Stimulated activated naive CD8-positive, alpha-beta T cell treated with anti-CD3 and anti-CD28 coated beads, Interleukin-15, Interleukin-2, amounts not matched to agents 100 ng/mL and 50 ng/mL, for 24 hours (primary cell): ENCODE measurements around the gene HOXD11.
A peak's percentile ranks its signal among the peaks of the same experiment; 100 is the strongest.

Experiments
- H3K27ac Mint-ChIP-seq: one replicate; pipeline ENCODE4 v1.8.0; 2021; ENCODE audit warnings: mild to moderate bottlenecking, mixed read lengths
- H3K27me3 Mint-ChIP-seq: one replicate; pipeline ENCODE4 v1.8.0; 2021; ENCODE audit warnings: mixed read lengths
- H3K36me3 Mint-ChIP-seq: one replicate; pipeline ENCODE4 v1.8.0; 2021; ENCODE audit warnings: low read depth, mixed read lengths
- H3K4me1 Mint-ChIP-seq: one replicate; pipeline ENCODE4 v1.8.0; 2021; ENCODE audit warnings: low read depth, mixed read lengths
- H3K4me3 Mint-ChIP-seq: one replicate; pipeline ENCODE4 v1.8.0; 2021; ENCODE audit warnings: mild to moderate bottlenecking, mixed read lengths
- H3K9me3 Mint-ChIP-seq: one replicate; pipeline ENCODE4 v1.8.0; 2021; ENCODE audit warnings: mixed read lengths

The HOXD11 gene

GRCh38 chr2:176124947-176125771, 18.1 kb downstream of the HOXD11 start:
- Mint-ChIP-seq H3K27me3 (peaks cover 75% of the 10 kb centered on the region), H3K36me3 (no peaks in the 10 kb centered on the region), H3K27ac (no peak overlapping the region), H3K4me3 (no peak overlapping the region), H3K9me3 (no peaks in the 10 kb centered on the region), H3K4me1 (peaks cover 22% of the 10 kb centered on the region)

- peaks cover 24% of the 10 kb centered on the region for H3K4me1 Mint-ChIP-seq
- H3K9me3 Mint-ChIP-seq, result no peaks in the 10 kb centered on the region
- no peak overlapping the region for H3K4me3 Mint-ChIP-seq
- no peak overlapping the region for H3K27ac Mint-ChIP-seq
- H3K36me3 Mint-ChIP-seq, result peaks cover under 1% of the 10 kb centered on the region
- peaks cover 71% of the 10 kb centered on the region for H3K27me3 Mint-ChIP-seq
These were observed 18.6 kb downstream of the HOXD11 start for GRCh38 chr2:176125772-176126054.

GRCh38 chr2:176126929-176127773, 20.1 kb downstream of the HOXD11 start:
- Mint-ChIP-seq H3K4me1 (peaks cover 36% of the 10 kb centered on the region), H3K4me3 (no peak overlapping the region), H3K27me3 (peaks cover 76% of the 10 kb centered on the region), H3K9me3 (no peaks in the 10 kb centered on the region), H3K27ac (no peak overlapping the region), H3K36me3 (peaks cover 6% of the 10 kb centered on the region)

GRCh38 chr2:176127774-176128072, 20.6 kb downstream of the HOXD11 start:
- Mint-ChIP-seq H3K4me1 (peaks cover 40% of the 10 kb centered on the region), H3K9me3 (no peaks in the 10 kb centered on the region), H3K4me3 (no peak overlapping the region), H3K36me3 (peaks cover 6% of the 10 kb centered on the region), H3K27ac (no peak overlapping the region), H3K27me3 (peaks cover 82% of the 10 kb centered on the region)

- Mint-ChIP-seq H3K27ac (peak overlapping the region; percentile 24), H3K27me3 (peaks cover 87% of the 10 kb centered on the region), H3K36me3 (peaks cover 6% of the 10 kb centered on the region), H3K4me1 (peaks cover 40% of the 10 kb centered on the region), H3K9me3 (no peaks in the 10 kb centered on the region), H3K4me3 (peak overlapping the region; percentile 50)
These were observed 21.3 kb downstream of the HOXD11 start for GRCh38 chr2:176128172-176128981.

GRCh38 chr2:176128982-176129796, 22.1 kb downstream of the HOXD11 start, which contains the start of gene HOXD8:
Gene HOXD8, plus strand, starts transcription at chr2:176129705. Its CDS starts 662 bp downstream, at chr2:176130367.
- Mint-ChIP-seq H3K4me1 (peaks cover 34% of the 10 kb centered on the region), H3K27ac (peak within 1 kb of the TSS; percentile 61), H3K4me3 (peak within 1 kb of the TSS; percentile 59), H3K9me3 (no peaks in the 10 kb centered on the region), H3K36me3 (peaks cover 6% of the 10 kb centered on the region), H3K27me3 (peaks cover 87% of the 10 kb centered on the region)

- H3K27ac Mint-ChIP-seq, result no peak overlapping the region
- no peaks in the 10 kb centered on the region for H3K9me3 Mint-ChIP-seq
- H3K4me1 Mint-ChIP-seq, result peaks cover 34% of the 10 kb centered on the region
- peak overlapping the region; percentile 30 for H3K4me3 Mint-ChIP-seq
- peaks cover 6% of the 10 kb centered on the region for H3K36me3 Mint-ChIP-seq
- H3K27me3 Mint-ChIP-seq, result peaks cover 87% of the 10 kb centered on the region
These were observed 22.7 kb downstream of the HOXD11 start for GRCh38 chr2:176129813-176130146.

GRCh38 chr2:176130147-176130956, 23.3 kb downstream of the HOXD11 start:
- H3K9me3 Mint-ChIP-seq, result no peaks in the 10 kb centered on the region
- peaks cover 6% of the 10 kb centered on the region for H3K36me3 Mint-ChIP-seq
- H3K4me3 Mint-ChIP-seq, result peak overlapping the region; percentile 59
- H3K4me1 Mint-ChIP-seq, result peaks cover 34% of the 10 kb centered on the region
- peaks cover 89% of the 10 kb centered on the region for H3K27me3 Mint-ChIP-seq
- H3K27ac Mint-ChIP-seq, result peak overlapping the region; percentile 75

GRCh38 chr2:176130957-176131847, 24.1 kb downstream of the HOXD11 start:
- Mint-ChIP-seq H3K9me3 (no peaks in the 10 kb centered on the region), H3K27ac (peak overlapping the region; percentile 75), H3K4me3 (peak overlapping the region; percentile 59), H3K4me1 (peaks cover 40% of the 10 kb centered on the region), H3K36me3 (peaks cover 6% of the 10 kb centered on the region), H3K27me3 (peaks cover 89% of the 10 kb centered on the region)

GRCh38 chr2:176131848-176132158, 24.7 kb downstream of the HOXD11 start:
- no peak overlapping the region for H3K27ac Mint-ChIP-seq
- H3K36me3 Mint-ChIP-seq, result peaks cover 6% of the 10 kb centered on the region
- peak overlapping the region; percentile 80 for H3K4me3 Mint-ChIP-seq
- H3K27me3 Mint-ChIP-seq, result peaks cover 84% of the 10 kb centered on the region
- no peaks in the 10 kb centered on the region for H3K9me3 Mint-ChIP-seq
- peaks cover 40% of the 10 kb centered on the region for H3K4me1 Mint-ChIP-seq

- Mint-ChIP-seq H3K4me3 (peak overlapping the region; percentile 80), H3K4me1 (peaks cover 42% of the 10 kb centered on the region), H3K36me3 (peaks cover 6% of the 10 kb centered on the region), H3K27me3 (peaks cover 84% of the 10 kb centered on the region), H3K9me3 (no peaks in the 10 kb centered on the region), H3K27ac (peak overlapping the region; percentile 42)
These were observed 25.4 kb downstream of the HOXD11 start for GRCh38 chr2:176132205-176133171.

GRCh38 chr2:176133389-176133788, 26.3 kb downstream of the HOXD11 start:
- no peak overlapping the region for H3K27ac Mint-ChIP-seq
- no peak overlapping the region for H3K4me3 Mint-ChIP-seq
- H3K27me3 Mint-ChIP-seq, result peaks cover 84% of the 10 kb centered on the region
- H3K4me1 Mint-ChIP-seq, result peaks cover 40% of the 10 kb centered on the region
- no peaks in the 10 kb centered on the region for H3K9me3 Mint-ChIP-seq
- H3K36me3 Mint-ChIP-seq, result peaks cover 7% of the 10 kb centered on the region
